ENCODE results near the gene CHID1.

GRCh38 chr11:868394-868793, 42.2 kb downstream of the CHID1 start:
- no peak for TF ChIP-seq POLR2A (IDR thresholded peaks at IDR 0.05)
- no peak for TF ChIP-seq CTCF (IDR thresholded peaks at IDR 0.05)
